ENCODE measurements around the gene HEMGN.
"Not testable (repeated sequence)": the region's sequence is repeated elsewhere in the genome, so short reads cannot be mapped to it uniquely, and the experiment has no call there.

GRCh38 chr9:97960678-97961328 lies 22.8 kb upstream of the HEMGN start:
- TF ChIP-seq, protein P1, sequence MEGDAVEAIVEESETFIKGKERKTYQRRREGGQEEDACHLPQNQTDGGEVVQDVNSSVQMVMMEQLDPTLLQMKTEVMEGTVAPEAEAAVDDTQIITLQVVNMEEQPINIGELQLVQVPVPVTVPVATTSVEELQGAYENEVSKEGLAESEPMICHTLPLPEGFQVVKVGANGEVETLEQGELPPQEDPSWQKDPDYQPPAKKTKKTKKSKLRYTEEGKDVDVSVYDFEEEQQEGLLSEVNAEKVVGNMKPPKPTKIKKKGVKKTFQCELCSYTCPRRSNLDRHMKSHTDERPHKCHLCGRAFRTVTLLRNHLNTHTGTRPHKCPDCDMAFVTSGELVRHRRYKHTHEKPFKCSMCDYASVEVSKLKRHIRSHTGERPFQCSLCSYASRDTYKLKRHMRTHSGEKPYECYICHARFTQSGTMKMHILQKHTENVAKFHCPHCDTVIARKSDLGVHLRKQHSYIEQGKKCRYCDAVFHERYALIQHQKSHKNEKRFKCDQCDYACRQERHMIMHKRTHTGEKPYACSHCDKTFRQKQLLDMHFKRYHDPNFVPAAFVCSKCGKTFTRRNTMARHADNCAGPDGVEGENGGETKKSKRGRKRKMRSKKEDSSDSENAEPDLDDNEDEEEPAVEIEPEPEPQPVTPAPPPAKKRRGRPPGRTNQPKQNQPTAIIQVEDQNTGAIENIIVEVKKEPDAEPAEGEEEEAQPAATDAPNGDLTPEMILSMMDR (IDR thresholded peaks at IDR 0.05; ENCODE audit: insufficient read depth, low read length): not testable (repeated sequence)
- not testable (repeated sequence) for TF ChIP-seq REST (IDR thresholded peaks at IDR 0.05; ENCODE audit: insufficient replicate concordance, low read depth)
